NCI-H1105 (cell line): ENCODE measurements around the gene ZC2HC1C.
A peak's percentile ranks its signal among the peaks of the same experiment; 100 is the strongest.
"Not testable (repeated sequence)": the region's sequence is repeated elsewhere in the genome, so short reads cannot be mapped to it uniquely, and the experiment has no call there.

Experiments
- DNase-seq: peaks from one replicate; lab custom pipeline; 2025; lab: John Stamatoyannopoulos, UW

ZC2HC1C gene

DNA sequence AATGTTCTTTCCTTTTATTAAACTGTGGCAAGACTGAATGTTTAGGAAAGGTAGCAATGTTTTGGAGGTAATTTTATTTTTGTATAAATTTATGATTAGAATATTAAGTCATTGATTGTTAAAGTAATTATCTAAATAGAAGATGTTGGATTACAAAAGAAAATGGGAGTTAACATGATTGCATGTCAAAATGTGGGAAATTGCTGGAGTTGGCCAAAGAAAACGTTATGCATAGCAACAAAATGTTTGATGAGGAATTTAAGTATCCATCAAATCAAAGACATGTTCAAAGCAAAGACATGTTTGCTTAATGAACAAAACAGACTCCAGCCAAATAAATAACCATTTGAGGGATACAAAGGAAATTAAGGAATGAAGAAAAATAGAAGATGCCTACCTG, 15.0 kb upstream of the ZC2HC1C start:
- DNase-seq: no peak

DNA sequence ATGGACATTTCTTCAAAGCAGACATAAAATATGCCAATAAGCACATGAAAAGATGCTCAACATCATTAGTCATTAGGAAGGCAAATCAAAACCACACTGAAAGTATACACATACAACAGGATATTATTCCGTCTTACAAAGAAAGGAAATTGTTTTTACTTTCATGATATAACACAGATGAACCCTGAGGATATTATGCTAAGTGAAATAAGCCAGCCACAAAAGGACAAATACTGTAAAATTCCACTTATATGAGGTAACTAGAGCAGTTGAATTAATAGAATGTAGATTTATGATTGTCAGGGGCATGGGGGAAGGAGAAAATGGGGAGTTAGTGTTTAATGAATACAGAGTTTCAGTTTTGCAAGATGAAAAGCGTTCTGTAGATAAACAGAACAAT, 9.8 kb upstream of the ZC2HC1C start:
- DNase-seq: no peak

DNA sequence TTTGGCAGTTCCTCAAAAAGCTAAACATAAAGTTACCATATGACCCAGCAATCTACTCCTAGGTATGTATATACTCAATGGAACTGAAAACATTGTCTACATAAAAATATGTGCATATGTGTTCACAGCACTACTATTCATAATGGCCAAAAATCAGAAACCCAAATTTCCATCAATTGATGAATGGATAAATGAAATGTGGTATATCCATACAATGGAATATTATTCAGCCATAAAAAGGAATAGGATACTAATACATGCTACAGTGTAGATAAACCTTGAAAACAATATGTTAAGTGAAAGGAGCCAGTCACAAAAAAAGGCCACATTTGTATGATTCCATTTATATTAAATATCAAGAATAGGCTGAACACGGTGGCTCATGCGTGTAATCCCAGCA, 9.0 kb upstream of the ZC2HC1C start:
- no peak for DNase-seq

DNA sequence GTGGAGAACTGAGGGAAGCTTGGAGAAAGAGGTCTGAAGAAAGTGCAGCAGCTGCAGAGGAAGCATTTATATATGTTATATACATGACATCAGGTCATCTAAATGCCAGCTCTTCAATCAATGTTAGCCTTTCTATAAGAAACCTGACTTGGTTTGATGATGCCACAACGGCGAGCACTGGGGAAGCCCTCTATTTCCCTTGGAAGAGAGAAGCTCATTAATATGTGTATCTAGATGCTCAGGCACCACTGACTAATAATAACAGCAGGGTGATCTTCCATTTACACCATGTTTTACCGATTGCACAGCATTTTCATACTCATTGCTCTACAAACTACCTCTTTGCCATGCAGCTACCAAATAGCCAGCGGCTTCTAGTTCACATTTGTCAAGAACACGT, 6.4 kb upstream of the ZC2HC1C start:
- DNase-seq: no peak

DNA sequence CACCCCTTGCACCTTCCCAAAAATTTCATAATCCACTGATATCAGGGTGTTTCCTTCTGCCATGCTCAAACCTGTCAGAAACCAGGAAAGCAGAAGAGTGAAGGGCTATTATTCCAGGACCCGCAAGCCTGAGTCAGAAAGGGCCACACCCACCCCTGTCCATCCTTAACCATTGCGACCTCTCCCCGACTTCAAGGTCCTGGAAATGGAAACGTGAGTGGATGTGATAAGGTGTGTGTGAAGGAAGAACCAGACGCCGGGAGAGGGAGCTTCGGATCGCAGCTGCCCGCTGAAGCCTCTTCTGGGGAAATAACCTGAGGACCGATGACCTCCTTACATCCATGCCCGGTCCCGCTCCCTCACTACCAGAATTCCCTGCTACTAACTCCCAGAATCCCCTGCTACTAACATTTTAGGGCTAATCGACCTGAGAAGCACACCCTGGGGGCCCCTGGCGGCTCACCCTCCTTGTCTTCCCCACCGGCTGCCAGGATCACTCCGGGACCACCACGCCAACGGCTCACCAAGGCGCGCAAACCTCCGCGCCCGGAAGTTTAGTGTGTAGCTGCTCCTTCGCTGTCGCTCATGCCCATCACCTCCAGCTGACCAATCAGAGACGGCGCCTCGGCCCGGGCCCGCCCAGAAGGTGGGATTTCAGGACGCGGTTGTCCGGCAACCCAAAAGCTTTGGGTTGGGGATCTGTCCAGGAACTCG, 5.8 kb upstream of the ZC2HC1C start, which contains the start of gene ACYP1:
TSS of gene ACYP1 (minus strand) at position 534 of the 714 bp plus-strand sequence. CDS start at position 63, 471 bp downstream.
- peak; percentile 87 for DNase-seq

DNA sequence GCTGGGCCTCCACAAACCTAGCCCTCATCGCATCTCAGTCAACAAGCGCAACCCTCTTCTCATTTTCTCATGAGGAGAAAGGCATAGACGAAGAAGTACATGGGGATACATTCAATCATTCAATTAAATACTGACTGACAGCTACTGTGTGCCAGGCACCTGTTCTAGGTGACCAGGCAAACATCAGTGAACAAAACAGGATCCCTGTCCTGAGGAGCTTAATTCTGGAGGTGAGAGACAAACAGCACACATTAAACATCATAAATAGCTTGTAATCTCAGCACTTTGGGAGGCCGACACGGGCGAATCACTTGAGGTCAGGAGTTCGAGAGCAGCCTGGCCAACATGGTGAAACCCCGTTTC, 5.3 kb upstream of the ZC2HC1C start:
- DNase-seq: no peak

DNA sequence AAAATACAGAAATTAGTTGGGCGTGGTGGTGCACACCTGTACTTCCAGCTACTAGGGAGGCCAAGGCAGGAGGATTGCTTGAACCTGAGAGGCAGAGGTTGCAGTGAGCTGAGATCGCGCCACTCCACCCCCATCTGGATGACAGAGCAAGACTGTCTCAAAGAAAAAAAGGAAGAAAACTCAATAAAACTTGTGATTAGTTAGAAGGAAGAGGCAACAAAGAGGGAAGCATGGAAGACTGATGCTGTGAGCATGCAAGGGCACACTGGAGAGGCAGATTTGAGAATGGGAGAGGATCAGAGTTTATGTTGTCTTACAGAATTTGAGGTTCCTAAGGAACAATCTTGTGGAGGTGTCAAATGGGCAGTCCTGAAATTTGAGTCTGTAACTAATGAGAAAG, 2.8 kb upstream of the ZC2HC1C start:
- no peak for DNase-seq

DNA sequence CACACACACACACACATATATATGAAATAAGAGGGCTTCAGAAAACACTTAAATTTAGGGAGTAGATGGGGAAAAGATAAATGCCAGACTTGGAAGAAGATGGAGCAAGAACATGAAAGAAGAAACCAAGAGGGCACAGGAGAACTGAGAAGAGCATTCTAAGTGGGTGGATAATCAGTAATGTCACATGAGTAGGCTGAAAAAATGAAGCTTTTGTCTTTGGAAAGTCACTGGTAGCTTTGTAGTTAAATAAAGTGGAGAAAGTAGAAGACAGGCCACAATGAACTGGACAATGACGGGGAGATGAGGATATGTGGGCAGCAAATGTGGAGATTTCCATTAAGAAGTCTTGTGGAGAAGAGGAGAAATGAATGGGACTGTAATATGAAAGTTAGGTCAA, 2.2 kb upstream of the ZC2HC1C start:
- DNase-seq: no peak

DNA sequence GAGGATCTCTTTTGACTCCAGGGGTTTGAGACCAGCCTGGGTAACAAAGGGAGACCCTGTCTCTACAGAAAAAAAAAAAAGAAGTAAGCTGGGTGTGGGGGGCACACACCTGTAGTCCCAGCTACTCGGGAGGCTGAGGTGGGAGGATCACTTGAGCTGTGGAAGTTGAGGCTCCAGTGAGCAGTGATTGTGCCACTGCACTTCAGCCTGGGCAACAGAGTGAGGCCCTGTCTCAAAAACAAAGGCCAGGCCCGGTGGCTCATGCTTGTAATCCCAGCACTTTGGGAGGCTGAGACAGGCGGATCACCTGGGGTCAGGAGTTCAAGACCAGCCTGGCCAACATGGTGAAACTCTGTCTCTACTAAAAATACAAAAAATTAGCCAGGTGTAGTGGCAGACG, 1.7 kb upstream of the ZC2HC1C start:
- not testable (repeated sequence) for DNase-seq

DNA sequence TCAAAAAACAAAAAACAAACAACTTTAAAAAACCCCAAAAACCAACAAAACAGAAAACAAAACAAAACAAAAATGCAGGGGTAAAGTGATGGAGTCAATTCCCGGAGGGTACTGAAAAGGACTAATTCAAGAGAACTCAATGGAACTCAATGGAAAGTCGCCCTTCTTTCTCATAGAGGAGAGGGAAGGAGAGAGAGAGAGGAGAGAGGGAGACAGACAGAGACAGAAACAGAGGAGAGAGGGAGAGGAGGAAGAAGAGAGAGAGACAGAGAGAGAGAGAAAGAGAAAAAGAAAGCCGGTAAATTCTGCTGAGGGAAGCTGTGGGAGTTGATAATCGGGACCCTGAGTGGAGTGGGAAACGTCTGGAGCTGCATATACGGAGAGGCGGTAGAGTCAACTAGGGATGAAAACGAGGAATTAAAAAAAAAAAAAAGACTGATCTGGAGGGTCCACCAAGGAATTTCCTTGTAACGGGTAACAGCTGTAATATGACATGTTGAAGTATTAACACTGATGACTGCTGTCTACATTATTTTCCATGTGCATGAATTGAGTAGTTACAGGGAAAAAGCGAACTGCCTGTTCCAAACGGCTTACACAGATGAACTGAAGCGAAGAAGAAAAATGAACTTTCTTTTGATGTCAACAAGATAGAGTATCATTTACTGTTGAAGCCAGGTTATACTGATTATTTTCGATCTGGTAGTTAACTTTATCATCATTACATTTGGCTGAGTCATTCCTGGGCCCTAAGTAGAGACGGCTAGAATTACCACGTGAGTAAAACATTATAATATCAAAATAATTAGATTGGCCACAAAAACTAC, 934 bp upstream of the ZC2HC1C start:
- no peak for DNase-seq

DNA sequence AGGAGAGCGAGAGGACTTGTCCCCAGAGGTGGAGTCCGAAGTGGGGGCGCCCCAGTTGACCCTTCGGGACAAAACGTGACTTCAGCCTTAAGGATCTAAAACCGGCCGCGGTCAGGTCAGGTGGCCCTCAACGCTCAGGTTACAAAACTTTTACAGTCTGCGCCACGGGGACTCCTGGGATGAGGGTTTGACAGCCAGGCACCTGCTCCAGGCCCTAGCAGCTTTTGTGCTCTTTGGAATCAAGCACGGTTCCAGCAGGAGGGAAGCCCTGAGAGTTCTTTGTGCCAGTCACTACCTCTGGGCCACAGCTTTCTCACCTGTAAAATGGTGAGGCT, 337 bp downstream of the ZC2HC1C start:
- no peak for DNase-seq

DNA sequence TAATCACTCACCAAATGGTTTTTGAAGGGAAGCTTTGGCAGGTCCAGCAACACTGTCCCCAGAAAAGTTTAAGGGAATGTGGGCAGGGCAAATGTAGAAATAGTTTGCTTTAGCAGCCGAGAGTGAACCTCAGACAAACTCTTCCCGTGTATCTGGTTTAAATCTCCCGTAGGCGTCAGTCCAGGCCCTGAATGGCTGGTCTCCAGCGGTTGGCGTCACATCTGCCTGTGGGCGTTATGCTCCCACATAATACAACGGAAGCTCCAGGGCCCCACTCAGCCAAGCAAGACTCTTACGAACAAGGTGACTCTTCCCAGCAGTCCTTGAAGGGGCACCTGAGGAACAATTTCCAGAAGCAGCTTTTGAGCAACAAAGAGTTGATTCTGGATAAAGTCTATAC, 942 bp downstream of the ZC2HC1C start:
- no peak for DNase-seq

DNA sequence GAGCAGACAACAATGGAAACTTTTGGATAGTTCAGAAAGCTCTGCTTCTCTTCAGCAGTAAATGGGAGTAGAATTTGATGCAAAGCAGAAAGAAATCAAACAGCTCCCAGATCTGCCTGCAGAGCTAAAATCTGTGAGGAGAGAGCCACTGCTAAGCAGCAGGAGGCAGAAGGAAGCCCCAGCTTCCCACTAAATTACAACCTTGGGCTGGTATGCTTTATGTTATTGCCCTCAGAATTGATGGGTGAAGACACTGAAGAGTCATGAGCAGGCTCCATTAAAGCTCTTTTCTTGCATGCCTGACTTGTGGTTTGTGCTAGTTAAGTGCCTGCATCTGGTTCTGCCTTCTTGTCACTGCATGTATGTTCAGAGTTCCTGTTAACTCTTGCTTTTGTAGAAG, 8.4 kb downstream of the ZC2HC1C start:
- no peak for DNase-seq

DNA sequence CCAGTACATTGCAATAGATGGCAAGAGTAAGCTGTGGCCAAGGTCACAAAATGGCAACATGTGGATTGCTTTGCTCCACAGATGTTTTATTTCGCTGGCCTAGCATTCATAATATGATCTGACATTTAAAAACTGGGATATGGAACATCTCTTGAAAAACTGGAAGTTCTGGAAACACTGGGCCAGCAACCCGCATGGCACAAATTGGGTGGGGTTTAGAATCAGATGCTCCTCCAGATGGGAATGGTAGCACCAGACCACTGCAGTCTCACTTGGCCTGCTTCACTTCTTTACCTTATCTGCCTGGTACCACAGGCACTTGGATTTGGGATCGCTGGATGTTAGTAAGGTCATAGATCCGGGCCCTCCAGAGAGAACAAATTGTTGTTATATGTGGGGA, 10.1 kb downstream of the ZC2HC1C start:
- no peak for DNase-seq

DNA sequence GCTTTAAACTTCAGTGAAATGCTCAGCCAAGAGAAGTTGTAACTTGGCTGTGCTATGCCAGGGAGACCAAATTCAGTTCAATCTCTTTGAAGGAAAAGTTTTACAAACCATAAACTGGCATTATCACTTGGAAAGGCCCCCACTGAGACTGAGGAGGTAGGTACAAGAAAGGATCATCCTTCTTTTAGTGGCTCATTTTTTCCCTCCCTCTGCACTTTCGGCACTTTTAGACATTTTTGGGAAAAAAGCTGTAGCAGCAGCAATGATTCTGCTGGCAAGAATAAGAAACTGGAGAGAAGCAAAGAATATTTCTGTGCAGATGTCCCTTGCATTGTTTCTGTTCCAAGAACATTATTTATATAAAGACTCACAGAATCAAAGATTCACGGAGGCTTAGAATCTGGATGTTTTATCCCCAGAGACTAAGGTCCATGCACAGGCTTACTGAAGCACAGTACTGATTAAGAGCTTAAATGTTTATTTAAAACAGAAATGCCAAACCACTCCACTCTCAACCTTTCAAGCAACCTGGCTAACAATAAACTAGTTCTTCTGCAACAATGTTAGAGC, 12.3 kb downstream of the ZC2HC1C start:
- no peak for DNase-seq

DNA sequence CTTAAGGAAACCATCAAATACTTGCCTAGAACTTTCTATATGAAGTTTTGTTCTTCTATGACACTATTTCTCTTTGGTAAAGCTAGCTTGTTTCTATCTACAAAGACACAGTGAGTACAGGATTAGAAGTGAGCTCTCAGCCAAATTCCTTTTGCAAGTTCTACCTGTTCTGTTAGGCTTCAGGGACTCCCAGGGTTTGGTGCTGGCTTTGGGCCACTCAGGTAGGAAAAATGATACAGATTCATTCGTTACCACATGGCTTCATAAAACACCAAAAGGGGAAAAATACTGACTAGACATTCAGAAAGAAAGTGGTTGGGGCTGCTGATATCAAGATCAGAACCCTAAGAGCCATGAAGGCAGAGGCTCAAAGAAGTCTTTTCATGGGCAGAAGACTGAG, 13.8 kb downstream of the ZC2HC1C start:
- no peak for DNase-seq

DNA sequence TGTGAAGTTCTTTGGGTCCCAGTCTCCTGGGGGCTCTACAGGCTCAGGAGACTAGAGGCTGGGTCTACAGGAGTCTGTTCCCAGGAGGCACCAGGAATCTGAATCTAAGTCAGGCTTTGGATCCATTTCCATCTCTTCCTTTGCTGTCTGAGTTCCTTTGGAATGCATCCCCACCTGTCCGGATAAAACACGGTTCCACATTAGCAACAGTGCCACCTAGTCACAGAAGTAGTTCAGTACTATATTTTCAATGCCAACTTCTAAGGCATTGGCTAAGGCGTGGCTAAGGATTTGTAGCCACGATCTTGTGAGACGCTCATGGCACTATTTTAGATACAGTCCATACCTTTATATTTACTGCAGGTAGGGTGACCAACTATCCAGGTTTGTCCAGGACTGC, 15.1 kb downstream of the ZC2HC1C start:
- DNase-seq: no peak

DNA sequence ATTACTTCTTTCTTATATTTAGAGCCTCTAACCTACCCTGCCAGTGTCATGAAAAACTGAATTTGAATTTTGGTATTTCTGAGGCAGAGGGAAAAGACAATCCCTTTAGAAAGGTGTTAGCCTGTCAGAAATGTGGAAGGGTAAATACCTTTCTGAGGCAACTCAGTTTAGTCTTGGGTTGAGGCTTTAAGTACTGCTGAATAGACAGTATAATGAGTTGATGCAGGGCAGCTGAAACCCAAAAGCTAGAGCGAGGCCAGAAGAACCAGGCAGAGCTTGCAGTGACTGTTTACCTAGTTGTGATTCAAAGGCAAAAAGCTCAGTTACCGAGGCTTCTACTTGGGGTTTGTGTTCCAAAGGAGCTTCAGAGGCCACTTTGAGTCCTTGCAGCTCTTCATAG, 18.7 kb downstream of the ZC2HC1C start:
- no peak for DNase-seq

DNA sequence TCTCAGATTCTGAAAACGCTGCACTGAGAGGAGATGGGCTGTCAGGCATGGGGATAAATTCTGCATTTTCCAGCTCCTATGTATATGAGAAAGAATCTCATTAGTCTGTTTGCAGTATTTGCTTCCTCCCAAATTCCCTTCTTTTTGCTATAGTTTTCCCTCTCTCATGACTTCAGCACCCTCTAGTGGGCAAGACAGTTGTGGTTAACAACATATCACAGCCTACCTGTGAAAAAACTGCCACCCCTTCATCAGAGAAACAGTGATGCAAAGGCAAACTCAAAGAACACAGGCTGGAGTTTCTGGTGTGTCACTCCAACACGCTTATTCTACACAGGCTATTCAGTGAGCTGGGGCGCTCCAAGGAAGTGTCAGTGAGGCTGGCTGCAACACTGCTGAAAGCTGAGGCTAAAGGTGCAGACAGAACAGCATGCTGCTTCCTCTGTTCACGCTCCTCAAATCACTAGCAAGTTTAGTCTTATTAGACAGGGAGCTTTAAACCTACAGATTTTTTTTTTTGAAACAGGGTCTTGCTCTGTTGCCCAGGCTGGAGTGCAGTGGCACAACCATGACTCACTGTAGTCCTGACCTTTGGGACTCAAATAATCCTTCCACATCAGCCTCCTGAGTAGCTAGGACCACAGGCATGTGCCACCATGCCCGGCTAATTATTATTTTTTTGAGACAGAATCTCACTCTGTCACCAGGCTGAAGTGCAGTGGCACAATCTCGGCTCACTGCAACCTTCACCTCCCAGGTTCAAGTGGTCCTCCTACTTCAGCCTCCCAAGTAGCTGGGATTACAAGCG, 19.3 kb downstream of the ZC2HC1C start:
- DNase-seq: peak; percentile 55

DNA sequence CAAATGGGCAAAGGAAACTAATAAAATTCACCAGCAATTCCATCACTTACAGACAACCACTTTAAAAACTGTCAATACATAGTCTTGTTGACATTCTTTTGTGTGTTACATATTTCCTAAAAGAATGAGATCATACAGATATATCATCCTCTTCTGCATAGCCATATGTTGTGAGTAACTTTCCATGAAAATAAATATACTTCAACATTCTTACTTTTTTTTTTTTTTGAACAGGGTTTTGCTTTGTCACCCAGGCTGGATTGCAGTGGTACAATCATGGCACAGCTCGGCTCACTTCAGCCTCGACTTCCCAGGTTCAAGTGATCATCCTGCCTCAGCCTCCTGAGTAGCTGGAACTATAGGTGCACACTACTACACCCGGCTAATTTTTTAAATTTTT, 20.9 kb downstream of the ZC2HC1C start:
- DNase-seq: no peak

DNA sequence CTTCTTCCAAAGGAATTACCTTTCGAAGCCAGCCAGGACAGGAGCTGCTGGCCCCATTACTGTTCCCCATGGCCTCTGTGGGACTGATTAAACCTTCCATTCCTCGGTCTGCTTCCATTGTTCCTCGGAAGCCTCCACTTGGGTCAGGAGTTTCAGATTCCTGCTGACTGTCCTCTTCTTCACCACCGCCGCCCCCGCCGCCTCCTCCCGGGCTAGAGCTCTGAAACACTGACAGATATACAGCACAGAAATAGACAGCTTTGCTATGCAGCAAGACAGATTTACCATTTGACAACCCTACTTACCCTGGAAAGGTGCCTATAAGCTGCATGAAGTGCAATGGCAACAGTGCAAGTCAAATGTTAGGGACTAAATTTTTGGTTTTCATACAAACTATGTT, 21.8 kb downstream of the ZC2HC1C start:
- DNase-seq: no peak

DNA sequence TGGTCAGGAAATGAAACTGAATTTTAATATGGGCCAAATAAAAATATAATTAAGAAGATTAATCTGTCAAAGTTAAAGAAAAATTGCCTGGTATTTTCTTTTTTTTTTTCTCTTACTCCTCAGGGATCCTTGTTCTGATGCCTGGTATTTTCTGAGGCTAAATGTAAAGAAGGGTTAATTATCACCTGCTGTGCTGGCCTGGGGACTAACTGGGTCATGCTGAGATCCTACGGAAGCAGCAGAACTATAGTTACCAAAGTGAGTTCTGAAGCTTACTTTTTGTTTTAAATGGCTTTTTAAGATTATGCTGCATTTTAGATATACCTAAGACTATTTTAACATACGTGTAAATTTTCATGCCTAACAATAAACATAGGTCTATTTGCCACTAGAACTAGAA, 23.3 kb downstream of the ZC2HC1C start:
- DNase-seq: no peak

DNA sequence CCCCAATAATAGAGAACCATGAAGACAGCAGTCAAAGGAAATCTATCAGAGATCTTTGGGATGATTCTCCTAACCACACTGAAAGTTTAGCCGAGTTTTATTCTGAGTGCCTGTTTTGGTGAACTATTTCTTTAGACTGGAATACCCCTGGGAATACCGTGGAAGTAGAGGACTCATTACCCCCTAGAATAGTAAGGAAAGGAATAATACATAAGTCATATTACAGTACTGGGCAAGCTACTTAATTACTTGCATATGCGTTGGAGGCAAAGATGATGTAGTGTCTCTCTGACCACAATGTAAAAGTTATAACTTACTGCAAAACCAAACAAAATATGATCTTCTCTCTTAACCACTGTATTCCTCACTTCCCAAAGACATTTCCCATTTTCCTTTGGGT, 25.5 kb downstream of the ZC2HC1C start:
- no peak for DNase-seq
